ENCODE measurements around the gene NDUFAB1.

DNA sequence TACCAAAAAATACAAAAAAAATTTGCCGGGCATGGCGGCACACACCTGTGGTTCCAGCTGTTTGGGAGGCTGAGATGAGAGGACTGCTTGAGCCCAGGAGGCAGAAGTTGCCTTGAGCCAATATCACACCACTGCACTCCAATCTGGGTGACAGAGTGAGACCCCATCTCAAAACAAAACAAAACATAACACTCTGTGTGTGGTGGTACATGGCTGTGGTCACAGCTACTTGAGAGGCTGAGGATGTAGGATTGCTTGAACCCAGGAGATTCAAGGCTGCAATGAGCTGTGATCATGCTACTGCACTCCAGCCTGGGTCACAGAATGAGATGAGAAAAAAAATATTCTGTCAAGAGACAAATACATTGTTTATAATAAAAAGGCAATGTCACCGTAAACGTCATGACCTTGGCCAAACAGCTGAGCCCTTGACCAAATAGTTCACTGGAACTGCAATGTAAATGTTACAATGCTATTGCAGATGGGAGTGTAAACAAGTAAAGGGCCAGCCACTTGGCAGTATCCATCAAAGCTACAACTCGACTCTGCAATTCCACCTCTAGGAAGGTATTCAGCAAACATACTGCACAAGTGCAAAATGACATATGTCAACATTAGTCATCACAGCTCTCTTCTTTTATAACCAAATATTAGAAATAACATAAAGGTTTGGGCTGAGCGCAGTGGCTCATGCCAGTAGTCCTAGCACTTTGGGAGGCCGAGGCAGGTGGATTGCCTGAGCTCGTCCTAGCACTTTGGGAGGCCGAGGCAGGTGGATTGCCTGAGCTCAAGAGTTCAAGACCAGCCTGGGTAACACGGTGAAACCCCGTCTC is 55.9 kb downstream of the NDUFAB1 start:
- TF ChIP-seq, protein P1, sequence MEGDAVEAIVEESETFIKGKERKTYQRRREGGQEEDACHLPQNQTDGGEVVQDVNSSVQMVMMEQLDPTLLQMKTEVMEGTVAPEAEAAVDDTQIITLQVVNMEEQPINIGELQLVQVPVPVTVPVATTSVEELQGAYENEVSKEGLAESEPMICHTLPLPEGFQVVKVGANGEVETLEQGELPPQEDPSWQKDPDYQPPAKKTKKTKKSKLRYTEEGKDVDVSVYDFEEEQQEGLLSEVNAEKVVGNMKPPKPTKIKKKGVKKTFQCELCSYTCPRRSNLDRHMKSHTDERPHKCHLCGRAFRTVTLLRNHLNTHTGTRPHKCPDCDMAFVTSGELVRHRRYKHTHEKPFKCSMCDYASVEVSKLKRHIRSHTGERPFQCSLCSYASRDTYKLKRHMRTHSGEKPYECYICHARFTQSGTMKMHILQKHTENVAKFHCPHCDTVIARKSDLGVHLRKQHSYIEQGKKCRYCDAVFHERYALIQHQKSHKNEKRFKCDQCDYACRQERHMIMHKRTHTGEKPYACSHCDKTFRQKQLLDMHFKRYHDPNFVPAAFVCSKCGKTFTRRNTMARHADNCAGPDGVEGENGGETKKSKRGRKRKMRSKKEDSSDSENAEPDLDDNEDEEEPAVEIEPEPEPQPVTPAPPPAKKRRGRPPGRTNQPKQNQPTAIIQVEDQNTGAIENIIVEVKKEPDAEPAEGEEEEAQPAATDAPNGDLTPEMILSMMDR (IDR thresholded peaks at IDR 0.05): no peak
- no peak for TF ChIP-seq POLR2A (IDR thresholded peaks at IDR 0.05)
- peak; percentile 74 for TF ChIP-seq POLR2AphosphoS5 (IDR thresholded peaks at IDR 0.05)
